Measurements from ENCODE around the gene THAP4.

DNA sequence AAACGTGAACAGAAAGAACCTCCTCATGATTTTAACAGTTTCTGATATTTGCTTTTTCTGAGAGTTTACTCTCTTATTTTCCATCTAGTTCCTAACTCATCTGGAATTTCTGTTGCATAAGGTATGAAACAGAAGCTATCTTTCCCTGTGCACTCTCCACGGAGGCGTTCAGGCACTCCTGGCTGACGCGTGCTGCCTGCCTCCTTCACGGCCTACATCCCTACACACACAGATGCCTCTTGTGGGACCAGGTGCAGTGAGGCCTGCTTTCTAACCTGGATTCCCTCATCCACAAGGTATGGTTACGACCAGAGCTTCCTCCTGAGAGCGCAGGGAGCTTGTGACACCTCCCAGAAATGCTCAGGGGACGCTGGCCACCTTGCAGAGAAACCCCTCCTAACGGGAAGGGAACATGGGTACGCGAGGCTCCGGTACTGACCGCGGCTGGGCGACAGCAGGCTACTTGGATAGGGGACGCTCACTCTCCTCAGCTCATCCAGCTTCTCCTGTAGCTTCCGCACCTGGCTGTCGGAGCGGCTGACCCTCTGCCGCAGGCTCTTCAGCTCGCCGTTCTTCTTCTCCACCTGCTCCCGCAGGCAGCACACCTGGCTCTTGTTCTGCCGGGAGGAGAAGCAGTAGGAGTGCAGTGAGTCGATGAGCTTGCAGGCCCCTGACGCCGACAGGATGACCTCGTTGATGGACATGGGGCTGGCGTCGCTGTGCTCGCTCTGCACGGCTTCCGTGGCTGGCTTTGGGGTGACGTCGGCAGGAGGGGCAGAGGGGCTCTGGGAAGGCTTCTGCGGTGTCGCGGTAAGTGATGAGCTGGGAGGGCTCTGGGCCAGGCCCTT is 4.3 kb downstream of the THAP4 start:
- TF ChIP-seq, protein P1, sequence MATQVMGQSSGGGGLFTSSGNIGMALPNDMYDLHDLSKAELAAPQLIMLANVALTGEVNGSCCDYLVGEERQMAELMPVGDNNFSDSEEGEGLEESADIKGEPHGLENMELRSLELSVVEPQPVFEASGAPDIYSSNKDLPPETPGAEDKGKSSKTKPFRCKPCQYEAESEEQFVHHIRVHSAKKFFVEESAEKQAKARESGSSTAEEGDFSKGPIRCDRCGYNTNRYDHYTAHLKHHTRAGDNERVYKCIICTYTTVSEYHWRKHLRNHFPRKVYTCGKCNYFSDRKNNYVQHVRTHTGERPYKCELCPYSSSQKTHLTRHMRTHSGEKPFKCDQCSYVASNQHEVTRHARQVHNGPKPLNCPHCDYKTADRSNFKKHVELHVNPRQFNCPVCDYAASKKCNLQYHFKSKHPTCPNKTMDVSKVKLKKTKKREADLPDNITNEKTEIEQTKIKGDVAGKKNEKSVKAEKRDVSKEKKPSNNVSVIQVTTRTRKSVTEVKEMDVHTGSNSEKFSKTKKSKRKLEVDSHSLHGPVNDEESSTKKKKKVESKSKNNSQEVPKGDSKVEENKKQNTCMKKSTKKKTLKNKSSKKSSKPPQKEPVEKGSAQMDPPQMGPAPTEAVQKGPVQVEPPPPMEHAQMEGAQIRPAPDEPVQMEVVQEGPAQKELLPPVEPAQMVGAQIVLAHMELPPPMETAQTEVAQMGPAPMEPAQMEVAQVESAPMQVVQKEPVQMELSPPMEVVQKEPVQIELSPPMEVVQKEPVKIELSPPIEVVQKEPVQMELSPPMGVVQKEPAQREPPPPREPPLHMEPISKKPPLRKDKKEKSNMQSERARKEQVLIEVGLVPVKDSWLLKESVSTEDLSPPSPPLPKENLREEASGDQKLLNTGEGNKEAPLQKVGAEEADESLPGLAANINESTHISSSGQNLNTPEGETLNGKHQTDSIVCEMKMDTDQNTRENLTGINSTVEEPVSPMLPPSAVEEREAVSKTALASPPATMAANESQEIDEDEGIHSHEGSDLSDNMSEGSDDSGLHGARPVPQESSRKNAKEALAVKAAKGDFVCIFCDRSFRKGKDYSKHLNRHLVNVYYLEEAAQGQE (IDR thresholded peaks at IDR 0.05; ENCODE audit: borderline replicate concordance in 1 of 2, low read depth in 1 of 2, low read length in 2 of 2) = no peak
- TF ChIP-seq CBFB (CRISPR knock-in tag; IDR thresholded peaks at IDR 0.05) (no peak), SP1 (IDR thresholded peaks at IDR 0.05) (no peak), SP1 (CRISPR knock-in tag; IDR thresholded peaks at IDR 0.05) (no peak), CC2D1A (CRISPR knock-in tag; IDR thresholded peaks at IDR 0.05) (no peak)
- TF ChIP-seq, protein P2, sequence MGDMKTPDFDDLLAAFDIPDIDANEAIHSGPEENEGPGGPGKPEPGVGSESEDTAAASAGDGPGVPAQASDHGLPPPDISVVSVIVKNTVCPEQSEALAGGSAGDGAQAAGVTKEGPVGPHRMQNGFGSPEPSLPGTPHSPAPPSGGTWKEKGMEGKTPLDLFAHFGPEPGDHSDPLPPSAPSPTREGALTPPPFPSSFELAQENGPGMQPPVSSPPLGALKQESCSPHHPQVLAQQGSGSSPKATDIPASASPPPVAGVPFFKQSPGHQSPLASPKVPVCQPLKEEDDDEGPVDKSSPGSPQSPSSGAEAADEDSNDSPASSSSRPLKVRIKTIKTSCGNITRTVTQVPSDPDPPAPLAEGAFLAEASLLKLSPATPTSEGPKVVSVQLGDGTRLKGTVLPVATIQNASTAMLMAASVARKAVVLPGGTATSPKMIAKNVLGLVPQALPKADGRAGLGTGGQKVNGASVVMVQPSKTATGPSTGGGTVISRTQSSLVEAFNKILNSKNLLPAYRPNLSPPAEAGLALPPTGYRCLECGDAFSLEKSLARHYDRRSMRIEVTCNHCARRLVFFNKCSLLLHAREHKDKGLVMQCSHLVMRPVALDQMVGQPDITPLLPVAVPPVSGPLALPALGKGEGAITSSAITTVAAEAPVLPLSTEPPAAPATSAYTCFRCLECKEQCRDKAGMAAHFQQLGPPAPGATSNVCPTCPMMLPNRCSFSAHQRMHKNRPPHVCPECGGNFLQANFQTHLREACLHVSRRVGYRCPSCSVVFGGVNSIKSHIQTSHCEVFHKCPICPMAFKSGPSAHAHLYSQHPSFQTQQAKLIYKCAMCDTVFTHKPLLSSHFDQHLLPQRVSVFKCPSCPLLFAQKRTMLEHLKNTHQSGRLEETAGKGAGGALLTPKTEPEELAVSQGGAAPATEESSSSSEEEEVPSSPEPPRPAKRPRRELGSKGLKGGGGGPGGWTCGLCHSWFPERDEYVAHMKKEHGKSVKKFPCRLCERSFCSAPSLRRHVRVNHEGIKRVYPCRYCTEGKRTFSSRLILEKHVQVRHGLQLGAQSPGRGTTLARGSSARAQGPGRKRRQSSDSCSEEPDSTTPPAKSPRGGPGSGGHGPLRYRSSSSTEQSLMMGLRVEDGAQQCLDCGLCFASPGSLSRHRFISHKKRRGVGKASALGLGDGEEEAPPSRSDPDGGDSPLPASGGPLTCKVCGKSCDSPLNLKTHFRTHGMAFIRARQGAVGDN (CRISPR knock-in tag; IDR thresholded peaks at IDR 0.05) = no peak
